GM12878 (cell line): Measurements from ENCODE around the gene AWAT1.

Experiments used
- BHLHE40 ChIP-seq, 2 experiments: fragments of 450-650 bp in 1 of 2; IDR thresholded peaks; 2 replicates each; pipeline ENCODE4 v1.6.1; 2011 to 2017; ENCODE audit warnings: low read depth in 2 of 2, borderline replicate concordance in 1 of 2, improper control_type of control experiment in 1 of 2, low read length in 1 of 2, mild to moderate bottlenecking in 1 of 2
- EP300 ChIP-seq, 2 experiments: fragments of 150-350 bp in 1 of 2; IDR thresholded peaks; 2 replicates each; pipeline ENCODE4 v1.6.1; 2011 to 2012; ENCODE audit warnings: low read depth in 2 of 2, low read length in 2 of 2, borderline replicate concordance in 1 of 2, improper control_type of control experiment in 1 of 2, inconsistent platforms in 1 of 2; ENCODE audit not compliant: control insufficient read depth in 1 of 2
- IKZF2 ChIP-seq, 2 experiments: fragments of 450-650 bp; IDR thresholded peaks; 2 replicates each; pipeline ENCODE4 v1.6.1; 2017; ENCODE audit warnings: mild to moderate bottlenecking in 2 of 2, moderate library complexity in 2 of 2
- MEF2A ChIP-seq: IDR thresholded peaks from 2 replicates; pipeline ENCODE4 v1.6.1; 2011; ENCODE audit warnings: low read depth, mild to moderate bottlenecking, low read length, moderate library complexity; ENCODE audit not compliant: insufficient read depth
- POLR2AphosphoS5 ChIP-seq: IDR thresholded peaks from 2 replicates; pipeline ENCODE4 v1.6.1; 2011; ENCODE audit warnings: mild to moderate bottlenecking, low read length, inconsistent platforms
- RCOR1 ChIP-seq: conservative IDR thresholded peaks from 2 replicates; pipeline ENCODE4 v1.6.1; 2012; ENCODE audit warnings: low read depth, low read length, improper control_type of control experiment
- SP1 ChIP-seq: IDR thresholded peaks from one replicate; pipeline ENCODE4 v1.6.1; 2011; ENCODE audit warnings: low read depth, low read length
- TCF12 ChIP-seq: IDR thresholded peaks from 2 replicates; pipeline ENCODE4 v1.6.1; 2011; ENCODE audit warnings: low read depth, mild to moderate bottlenecking, low read length
- YY1 ChIP-seq: IDR thresholded peaks from 2 replicates; pipeline ENCODE4 v1.6.1; 2011; ENCODE audit warnings: low read depth, mild to moderate bottlenecking, low read length
- ZNF274 ChIP-seq: IDR thresholded peaks from one replicate; pipeline ENCODE4 v1.8.0; 2011; ENCODE audit not compliant: insufficient read length, insufficient read depth
- TF ChIP-seq, protein P1 (sequence below), 3 experiments: IDR thresholded peaks in 2 of 3; conservative IDR thresholded peaks in 1 of 3; 2 replicates each; pipeline ENCODE4 v1.5.1; 2011; ENCODE audit warnings: low read depth in 3 of 3, low read length in 3 of 3, mild to moderate bottlenecking in 3 of 3, control low read depth in 2 of 3, moderate library complexity in 2 of 3, inconsistent platforms in 1 of 3, mixed read lengths in 1 of 3; ENCODE audit not compliant: control insufficient read depth in 2 of 3, insufficient read depth in 1 of 3; ENCODE audit errors: extremely low read depth in 1 of 3

DNA sequence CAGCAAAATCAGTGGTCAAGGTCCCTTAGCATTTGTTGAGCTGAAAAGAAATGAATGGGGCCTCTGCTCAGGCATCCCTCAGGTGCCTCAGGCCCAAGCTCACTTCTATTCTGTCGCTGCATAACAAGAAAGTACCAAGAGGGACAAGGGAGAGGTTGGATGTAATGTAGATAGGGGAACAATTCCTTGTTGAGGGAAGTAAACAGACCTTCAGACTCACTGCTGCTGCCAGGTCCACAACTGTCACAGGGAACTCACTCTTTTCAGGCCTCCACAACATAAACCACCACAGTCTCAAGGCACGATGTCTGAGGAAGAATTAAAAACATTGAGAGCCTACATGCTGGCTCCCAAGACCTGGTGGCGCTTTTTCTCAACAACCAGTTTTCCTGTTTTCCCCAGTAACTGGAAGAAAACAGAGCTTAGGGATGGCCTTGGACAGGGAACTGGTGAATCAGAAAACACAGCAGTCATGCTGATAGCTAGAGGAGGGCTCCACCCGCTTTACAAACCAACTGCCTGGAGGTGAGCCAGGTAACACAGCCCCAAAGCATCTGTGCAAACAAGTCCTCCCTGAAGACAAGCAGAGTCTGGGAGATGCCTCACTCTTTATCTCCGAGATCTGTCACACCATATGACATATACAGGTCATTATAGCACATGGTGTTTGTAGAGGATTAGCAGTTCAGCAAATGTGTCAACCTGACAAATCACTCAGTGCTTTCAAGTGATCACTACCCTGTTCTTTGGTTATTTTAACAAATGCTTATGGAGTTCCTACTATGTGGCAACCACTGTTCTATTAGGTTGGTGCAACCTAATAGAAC lies 14.3 kb upstream of the AWAT1 start:
- TF ChIP-seq, protein P1, sequence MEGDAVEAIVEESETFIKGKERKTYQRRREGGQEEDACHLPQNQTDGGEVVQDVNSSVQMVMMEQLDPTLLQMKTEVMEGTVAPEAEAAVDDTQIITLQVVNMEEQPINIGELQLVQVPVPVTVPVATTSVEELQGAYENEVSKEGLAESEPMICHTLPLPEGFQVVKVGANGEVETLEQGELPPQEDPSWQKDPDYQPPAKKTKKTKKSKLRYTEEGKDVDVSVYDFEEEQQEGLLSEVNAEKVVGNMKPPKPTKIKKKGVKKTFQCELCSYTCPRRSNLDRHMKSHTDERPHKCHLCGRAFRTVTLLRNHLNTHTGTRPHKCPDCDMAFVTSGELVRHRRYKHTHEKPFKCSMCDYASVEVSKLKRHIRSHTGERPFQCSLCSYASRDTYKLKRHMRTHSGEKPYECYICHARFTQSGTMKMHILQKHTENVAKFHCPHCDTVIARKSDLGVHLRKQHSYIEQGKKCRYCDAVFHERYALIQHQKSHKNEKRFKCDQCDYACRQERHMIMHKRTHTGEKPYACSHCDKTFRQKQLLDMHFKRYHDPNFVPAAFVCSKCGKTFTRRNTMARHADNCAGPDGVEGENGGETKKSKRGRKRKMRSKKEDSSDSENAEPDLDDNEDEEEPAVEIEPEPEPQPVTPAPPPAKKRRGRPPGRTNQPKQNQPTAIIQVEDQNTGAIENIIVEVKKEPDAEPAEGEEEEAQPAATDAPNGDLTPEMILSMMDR (IDR thresholded peaks at IDR 0.05 in 2 of 3, conservative IDR thresholded peaks at IDR 0.05 in 1 of 3; ENCODE audit: control insufficient read depth in 2 of 3, extremely low read depth in 1 of 3, insufficient read depth in 1 of 3, low read depth in 3 of 3, low read length in 3 of 3) = no peak
- TF ChIP-seq IKZF2 (IDR thresholded peaks at IDR 0.05) (no peak), MEF2A (no peak), RCOR1 (no peak), YY1 (no peak), EP300 (IDR thresholded peaks at IDR 0.05; ENCODE audit: borderline replicate concordance in 1 of 2, control insufficient read depth in 1 of 2, low read depth in 2 of 2, low read length in 2 of 2) (no peak), BHLHE40 (IDR thresholded peaks at IDR 0.05; ENCODE audit: borderline replicate concordance in 1 of 2, low read depth in 2 of 2, low read length in 1 of 2) (no peak), ZNF274 (no peak), SP1 (no peak), POLR2AphosphoS5 (no peak), TCF12 (no peak)
